A549 treated with RU486 at 1 μM for 4 hours (cell line): ENCODE measurements around the gene OR10K1. TPM values are rescaled to one million over a fixed set of nuclear protein-coding genes. Genes with fewer than 3 reads are reported as not detected.

Source experiments
- total RNA-seq: library from RNA; stranded (reverse); fragments of 200-300 nt; extraction: Qiagen RNA extraction; gene quantifications from 5 replicates; pipeline ENCODE4 v1.2.3, GENCODE V29; 2022; ENCODE audit warnings: low read depth

Gene OR10K1
- not detected in 5 replicates for total RNA-seq

DNA sequence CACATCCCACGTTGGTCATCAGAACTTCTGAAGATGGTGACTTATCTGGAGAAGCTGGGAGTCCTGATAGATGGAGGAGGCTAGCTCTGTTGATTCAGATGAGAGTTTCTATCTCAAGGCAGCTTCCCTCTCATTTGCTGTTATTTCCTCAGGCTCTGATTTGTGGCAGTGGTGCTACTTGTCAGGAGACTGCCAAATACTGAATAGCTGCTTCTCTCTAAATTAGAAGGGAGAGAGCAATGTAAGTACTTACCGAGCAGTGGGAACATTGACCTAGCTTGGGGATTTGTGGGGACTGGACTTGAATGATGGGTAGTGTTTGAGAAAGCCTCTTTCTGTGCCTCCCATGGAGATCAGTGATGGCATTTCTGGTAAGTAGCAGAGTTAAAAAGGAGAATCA, at the start of gene OR10K1:
Gene OR10K1, plus strand, starts transcription at position 301 of the 400 bp plus-strand sequence. CDS start 3,728 bp downstream, outside the sequence.

GRCh38 chr1:158426137-158426536, 35.5 kb upstream of the OR10K1 start, which contains the start of gene OR10K2:
Gene OR10K2, minus strand, starts transcription at chr1:158426237. Its CDS starts 5,371 bp downstream, at chr1:158420866.

DNA sequence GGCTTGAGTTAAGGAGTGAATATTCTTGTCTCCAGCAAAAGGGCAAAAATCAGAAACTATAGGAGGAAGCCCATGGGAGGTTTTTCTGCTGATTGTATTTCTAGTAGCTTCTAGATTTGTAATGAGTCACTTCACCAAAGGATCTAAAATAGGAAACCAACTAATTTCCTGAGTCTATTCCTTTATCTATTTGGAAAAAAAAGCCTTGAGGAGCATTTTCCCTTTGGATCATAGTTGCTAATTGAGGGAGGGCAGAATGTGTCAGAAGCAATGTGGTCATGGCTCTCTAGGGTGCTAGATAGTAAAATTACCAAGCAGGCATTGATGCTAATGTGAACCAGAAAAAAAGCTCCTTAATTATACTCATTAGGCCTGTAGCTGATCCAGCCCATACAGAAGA, 10.3 kb downstream of the OR10K1 start, which contains the start of gene OR10R2:
Gene OR10R2, plus strand, starts transcription at position 301 of the 400 bp plus-strand sequence. CDS start 106 bp downstream, outside the sequence.

Other genes starting within 250 kb of the OR10K1 start
- gene CD1A, start 207.4 kb upstream of the OR10K1 start, total RNA-seq, result not detected in 5 replicates
- gene CD1C, start 171.9 kb upstream of the OR10K1 start, total RNA-seq, result not detected in 5 replicates
- not detected in 5 replicates for gene CD1B, start 130.3 kb upstream of the OR10K1 start, total RNA-seq
- not detected in 5 replicates for gene CD1E, start 107.9 kb upstream of the OR10K1 start, total RNA-seq
- gene OR10T2, start 62.4 kb upstream of the OR10K1 start, total RNA-seq, result not detected in 5 replicates
- not detected in 5 replicates for gene OR10K2, start 35.6 kb upstream of the OR10K1 start, total RNA-seq
- gene OR10R2, start 10.4 kb downstream of the OR10K1 start, total RNA-seq, result not detected in 5 replicates
- gene OR6Y1, start 92.6 kb downstream of the OR10K1 start, total RNA-seq, result not detected in 5 replicates
- not detected in 5 replicates for gene OR6P1, start 108.7 kb downstream of the OR10K1 start, total RNA-seq
- gene OR10X1, start 118.1 kb downstream of the OR10K1 start, total RNA-seq, result not detected in 5 replicates
- not detected in 5 replicates for gene OR10Z1, start 143.4 kb downstream of the OR10K1 start, total RNA-seq
- gene SPTA1, start 224.9 kb downstream of the OR10K1 start, total RNA-seq, result not detected in 5 replicates
- not detected in 5 replicates for gene OR6K2, start 238.8 kb downstream of the OR10K1 start, total RNA-seq